Sigmoid colon (tissue), 4 donors: Measurements from ENCODE around the gene HNF1B.

Experiments used
- EP300 ChIP-seq, 4 donors: sonication (generic); formaldehyde crosslinking; IDR thresholded peaks; one replicate each; pipeline ENCODE4 v1.6.1; 2017; ENCODE audit warnings: antibody characterized with exemption in 4 of 4
- POLR2A ChIP-seq, 2 donors: fragments of 450-650 bp; IDR thresholded peaks; one replicate each; pipeline ENCODE4 v1.6.1; 2016; ENCODE audit warnings: antibody characterized with exemption in 2 of 2, mild to moderate bottlenecking in 2 of 2, moderate library complexity in 2 of 2
- POLR2AphosphoS5 ChIP-seq, 4 donors: sonication (generic); formaldehyde crosslinking; IDR thresholded peaks; one replicate each; pipeline ENCODE4 v1.6.1; 2017; ENCODE audit warnings: antibody characterized with exemption in 4 of 4
- TF ChIP-seq, protein P1 (sequence below), 4 experiments: fragments of 450-650 bp in 3 of 4; fragments of 200-600 bp in 1 of 4; IDR thresholded peaks; one replicate each; pipeline ENCODE4 v1.5.1; 2016 to 2019; ENCODE audit warnings: antibody characterized with exemption in 4 of 4, mild to moderate bottlenecking in 3 of 4, moderate library complexity in 2 of 4

DNA sequence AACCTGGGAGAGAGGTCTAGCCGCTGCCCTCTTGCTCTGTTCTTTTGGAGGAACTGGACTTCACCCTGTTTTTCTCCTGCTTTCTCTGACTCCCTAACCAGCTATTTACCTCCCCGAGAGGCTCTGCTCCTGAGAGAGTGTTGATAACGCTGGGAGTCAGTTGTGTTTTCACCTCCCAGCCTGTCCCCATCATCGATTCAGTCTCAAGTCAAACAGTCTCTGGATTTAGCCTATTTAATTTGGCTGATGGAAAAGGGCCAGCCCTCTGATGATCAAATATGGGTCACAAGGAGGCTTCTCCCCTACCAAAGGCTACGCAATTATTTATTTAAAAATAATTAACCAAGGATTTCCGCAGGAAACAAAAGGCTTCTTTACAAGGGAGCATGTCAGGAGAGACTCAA is 31.8 kb downstream of the HNF1B start:
- TF ChIP-seq, protein P1, sequence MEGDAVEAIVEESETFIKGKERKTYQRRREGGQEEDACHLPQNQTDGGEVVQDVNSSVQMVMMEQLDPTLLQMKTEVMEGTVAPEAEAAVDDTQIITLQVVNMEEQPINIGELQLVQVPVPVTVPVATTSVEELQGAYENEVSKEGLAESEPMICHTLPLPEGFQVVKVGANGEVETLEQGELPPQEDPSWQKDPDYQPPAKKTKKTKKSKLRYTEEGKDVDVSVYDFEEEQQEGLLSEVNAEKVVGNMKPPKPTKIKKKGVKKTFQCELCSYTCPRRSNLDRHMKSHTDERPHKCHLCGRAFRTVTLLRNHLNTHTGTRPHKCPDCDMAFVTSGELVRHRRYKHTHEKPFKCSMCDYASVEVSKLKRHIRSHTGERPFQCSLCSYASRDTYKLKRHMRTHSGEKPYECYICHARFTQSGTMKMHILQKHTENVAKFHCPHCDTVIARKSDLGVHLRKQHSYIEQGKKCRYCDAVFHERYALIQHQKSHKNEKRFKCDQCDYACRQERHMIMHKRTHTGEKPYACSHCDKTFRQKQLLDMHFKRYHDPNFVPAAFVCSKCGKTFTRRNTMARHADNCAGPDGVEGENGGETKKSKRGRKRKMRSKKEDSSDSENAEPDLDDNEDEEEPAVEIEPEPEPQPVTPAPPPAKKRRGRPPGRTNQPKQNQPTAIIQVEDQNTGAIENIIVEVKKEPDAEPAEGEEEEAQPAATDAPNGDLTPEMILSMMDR (IDR thresholded peaks at IDR 0.05): no peak
- no peak for TF ChIP-seq POLR2A (IDR thresholded peaks at IDR 0.05)
- TF ChIP-seq EP300 (IDR thresholded peaks at IDR 0.05): no peak
- no peak for TF ChIP-seq POLR2AphosphoS5 (IDR thresholded peaks at IDR 0.05)
